HEK293 (cell line): ENCODE measurements around the gene BID.

Source experiments
- CTCF ChIA-PET: fragments of 350-600 bp; formaldehyde crosslinking; extraction: SDS; loops from one replicate; lab custom pipeline; 2021; ENCODE audit warnings: antibody characterized with exemption; lab: Yijun Ruan, JAX
- POLR2A ChIA-PET: fragments of 300-600 bp; formaldehyde crosslinking; extraction: SDS; loops from one replicate; lab custom pipeline; 2020; ENCODE audit warnings: antibody characterized with exemption, inconsistent platforms; lab: Yijun Ruan, JAX
- H3K27ac ChIP-seq: fragments of 200-500 bp; sonication (Bioruptor generic); 2 replicates; pipeline ENCODE4 v1.5.1; 2014; ENCODE audit warnings: low read depth, low read length, control low read depth, inconsistent platforms; ENCODE audit errors: extremely low read depth
- H3K36me3 ChIP-seq, 2 experiments: fragments of 200-500 bp in 1 of 2; sonication (Bioruptor generic) in 1 of 2; 1 replicate in 1 of 2; 2 replicates in 1 of 2; pipeline ENCODE4 v1.5.1; 2014 to 2017; ENCODE audit warnings: inconsistent platforms in 2 of 2, low read length in 2 of 2; ENCODE audit not compliant: control insufficient read depth in 2 of 2, insufficient read depth in 1 of 2
- H3K4me1 ChIP-seq: fragments of 200-500 bp; sonication (Bioruptor generic); 2 replicates; pipeline ENCODE4 v1.5.1; 2014; ENCODE audit warnings: mild to moderate bottlenecking, low read length, inconsistent platforms; ENCODE audit not compliant: control insufficient read depth, insufficient read depth
- H3K4me3 ChIP-seq: 2 replicates; pipeline ENCODE4 v1.5.1; 2011; ENCODE audit warnings: low read depth, mild to moderate bottlenecking, control low read depth, low read length, moderate library complexity
- H3K9me3 ChIP-seq: fragments of 200-500 bp; sonication (Bioruptor generic); 2 replicates; pipeline ENCODE4 v1.5.1; 2014; ENCODE audit warnings: low read depth, low read length, inconsistent platforms; ENCODE audit not compliant: control insufficient read depth, insufficient read depth
- AEBP2 ChIP-seq: fragments of 450-650 bp; formaldehyde crosslinking; IDR thresholded peaks from 2 replicates; pipeline ENCODE4 v1.5.1; 2016; ENCODE audit warnings: missing biosample characterization, missing genetic modification characterization, borderline replicate concordance
- BCL11B ChIP-seq: fragments of 450-650 bp; formaldehyde crosslinking; IDR thresholded peaks from 2 replicates; pipeline ENCODE4 v1.5.1; 2016; ENCODE audit warnings: low read depth, missing biosample characterization, missing genetic modification characterization
- EGR2 ChIP-seq: fragments of 450-650 bp; formaldehyde crosslinking; IDR thresholded peaks from 2 replicates; pipeline ENCODE4 v1.5.1; 2016; ENCODE audit warnings: low read depth, missing biosample characterization, missing genetic modification characterization
- GLI4 ChIP-seq: fragments of 450-650 bp; formaldehyde crosslinking; IDR thresholded peaks from 2 replicates; pipeline ENCODE4 v1.5.1; 2016; ENCODE audit warnings: missing biosample characterization, missing genetic modification characterization
- GLIS1 ChIP-seq: fragments of 450-650 bp; formaldehyde crosslinking; IDR thresholded peaks from 2 replicates; pipeline ENCODE4 v1.5.1; 2016; ENCODE audit warnings: missing biosample characterization, missing genetic modification characterization
- GLIS2 ChIP-seq: fragments of 450-650 bp; formaldehyde crosslinking; IDR thresholded peaks from 2 replicates; pipeline ENCODE4 v1.5.1; 2016; ENCODE audit warnings: missing biosample characterization, missing genetic modification characterization
- REPIN1 ChIP-seq: fragments of 450-650 bp; formaldehyde crosslinking; IDR thresholded peaks from 2 replicates; pipeline ENCODE4 v1.5.1; 2017; ENCODE audit warnings: missing biosample characterization, missing genetic modification characterization, low read depth
- ZBTB1 ChIP-seq: fragments of 450-650 bp; formaldehyde crosslinking; IDR thresholded peaks from 2 replicates; pipeline ENCODE4 v1.5.1; 2016; ENCODE audit warnings: missing biosample characterization, missing genetic modification characterization
- ZFHX2 ChIP-seq: fragments of 450-650 bp; formaldehyde crosslinking; conservative IDR thresholded peaks from 2 replicates; pipeline ENCODE4 v1.5.1; 2016; ENCODE audit warnings: missing biosample characterization, missing genetic modification characterization
- ZIC2 ChIP-seq: fragments of 450-650 bp; formaldehyde crosslinking; IDR thresholded peaks from 2 replicates; pipeline ENCODE4 v1.5.1; 2016; ENCODE audit warnings: missing biosample characterization, missing genetic modification characterization
- ZNF121 ChIP-seq: fragments of 450-650 bp; formaldehyde crosslinking; IDR thresholded peaks from 2 replicates; pipeline ENCODE4 v1.5.1; 2016; ENCODE audit warnings: missing biosample characterization, missing genetic modification characterization
- ZNF214 ChIP-seq: fragments of 450-650 bp; formaldehyde crosslinking; IDR thresholded peaks from 2 replicates; pipeline ENCODE4 v1.5.1; 2017; ENCODE audit warnings: missing biosample characterization, mild to moderate bottlenecking, missing genetic modification characterization, borderline replicate concordance
- ZNF221 ChIP-seq: fragments of 450-650 bp; formaldehyde crosslinking; IDR thresholded peaks from 2 replicates; pipeline ENCODE4 v1.5.1; 2017; ENCODE audit warnings: missing biosample characterization, missing genetic modification characterization, borderline replicate concordance
- ZNF266 ChIP-seq: fragments of 450-650 bp; formaldehyde crosslinking; IDR thresholded peaks from 2 replicates; pipeline ENCODE4 v1.5.1; 2016; ENCODE audit warnings: missing biosample characterization, missing genetic modification characterization, low read depth
- ZNF335 ChIP-seq: fragments of 450-650 bp; formaldehyde crosslinking; conservative IDR thresholded peaks from 2 replicates; pipeline ENCODE4 v1.5.1; 2016; ENCODE audit warnings: missing biosample characterization, missing genetic modification characterization
- ZNF341 ChIP-seq: fragments of 450-650 bp; formaldehyde crosslinking; IDR thresholded peaks from 2 replicates; pipeline ENCODE4; 2016; ENCODE audit warnings: low read depth, missing biosample characterization, missing genetic modification characterization
- ZNF350 ChIP-seq: fragments of 450-650 bp; formaldehyde crosslinking; IDR thresholded peaks from 2 replicates; pipeline ENCODE4 v1.5.0; 2017; ENCODE audit warnings: missing biosample characterization, mild to moderate bottlenecking, missing genetic modification characterization
- ZNF521 ChIP-seq: fragments of 450-650 bp; formaldehyde crosslinking; IDR thresholded peaks from 2 replicates; pipeline ENCODE4 v1.5.1; 2017; ENCODE audit warnings: missing biosample characterization, mild to moderate bottlenecking, missing genetic modification characterization
- ZNF585B ChIP-seq: fragments of 450-650 bp; formaldehyde crosslinking; IDR thresholded peaks from 2 replicates; pipeline ENCODE4 v1.5.1; 2016; ENCODE audit warnings: missing biosample characterization, missing genetic modification characterization
- ZNF624 ChIP-seq: fragments of 450-650 bp; formaldehyde crosslinking; IDR thresholded peaks from 2 replicates; pipeline ENCODE4 v1.5.1; 2017; ENCODE audit warnings: missing biosample characterization, missing genetic modification characterization
- ZNF654 ChIP-seq: fragments of 450-650 bp; formaldehyde crosslinking; IDR thresholded peaks from 2 replicates; pipeline ENCODE4 v1.5.1; 2016; ENCODE audit warnings: low read depth, missing biosample characterization, missing genetic modification characterization
- ZNF658 ChIP-seq: fragments of 450-650 bp; formaldehyde crosslinking; IDR thresholded peaks from 2 replicates; pipeline ENCODE4; 2016; ENCODE audit warnings: missing biosample characterization, missing genetic modification characterization
- ZNF660 ChIP-seq: fragments of 450-650 bp; IDR thresholded peaks from 2 replicates; pipeline ENCODE4 v1.5.1; 2018; ENCODE audit warnings: missing biosample characterization, mild to moderate bottlenecking, missing genetic modification characterization
- ZNF791 ChIP-seq: fragments of 450-650 bp; formaldehyde crosslinking; IDR thresholded peaks from 2 replicates; pipeline ENCODE4 v1.5.1; 2016; ENCODE audit warnings: missing biosample characterization, missing genetic modification characterization
- ZNF792 ChIP-seq: fragments of 450-650 bp; formaldehyde crosslinking; IDR thresholded peaks from 2 replicates; pipeline ENCODE4 v1.5.1; 2016; ENCODE audit warnings: missing biosample characterization, missing genetic modification characterization
- TF ChIP-seq, protein P1 (sequence below): fragments of 450-650 bp; formaldehyde crosslinking; IDR thresholded peaks from 2 replicates; pipeline ENCODE4 v1.5.1; 2016; ENCODE audit warnings: missing biosample characterization, missing genetic modification characterization
- TF ChIP-seq, protein P2 (sequence below): fragments of 450-650 bp; formaldehyde crosslinking; IDR thresholded peaks from 2 replicates; pipeline ENCODE4 v1.5.1; 2016; ENCODE audit warnings: missing biosample characterization, missing genetic modification characterization

Gene BID

DNA sequence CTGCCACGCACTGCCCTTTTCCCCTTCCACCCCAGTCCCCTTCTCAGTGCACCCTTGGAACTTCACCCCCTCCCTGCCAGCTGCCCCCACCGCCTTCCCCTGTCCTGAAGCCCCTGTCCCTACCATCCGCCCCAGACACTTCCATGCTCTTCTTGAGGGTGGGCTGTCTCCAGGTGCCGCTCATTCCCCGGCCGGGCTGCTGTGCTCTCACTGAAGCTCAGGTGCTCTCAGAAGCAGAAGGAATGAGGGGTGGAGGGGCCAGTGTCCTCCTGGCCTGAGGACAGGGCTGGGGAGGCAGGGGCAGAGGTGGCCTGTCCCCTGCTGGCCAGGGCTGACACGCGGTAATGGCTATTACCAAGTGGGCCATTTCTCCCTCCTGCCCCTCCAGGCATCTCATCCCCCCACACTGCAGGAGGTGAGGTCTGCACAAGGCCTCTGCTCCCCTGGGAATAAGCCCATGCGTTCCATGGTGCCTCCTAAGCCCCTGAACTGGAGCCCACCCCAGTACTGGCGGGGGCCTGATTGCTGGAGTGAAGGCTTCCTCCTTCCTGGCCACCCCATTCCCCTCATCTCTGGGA is 6.6 kb upstream of the BID start:
- H3K27ac ChIP-seq, result no peak overlapping the region
- peak; percentile 78 for TF ChIP-seq ZNF341 (tag by site-specific recombination)
- TF ChIP-seq AEBP2 (tag by site-specific recombination), result no peak
- no peak overlapping the region for H3K4me3 ChIP-seq
- ChIA-PET CTCF (interaction anchor here (0.6 to 1.6 kb wide), 6 partner anchors 15 to 295 kb away, joined by 3 to 6 read pairs (median 5); no protein-coding TSS in a partner anchor), POLR2A (no interaction called here)
- H3K9me3 ChIP-seq, result no peaks in the 10 kb centered on the region
- peaks cover 3% of the 10 kb centered on the region; the same call in 1 of the 2 replicates for H3K4me1 ChIP-seq
- no peaks in the 10 kb centered on the region for H3K36me3 ChIP-seq

GRCh38 chr22:17780116-17780740 is 6.0 kb upstream of the BID start:
- Histone ChIP-seq H3K9me3 (no peaks in the 10 kb centered on the region), H3K4me3 (no peak overlapping the region)
- TF ChIP-seq GLI4 (tag by site-specific recombination) (no peak), ZNF335 (tag by site-specific recombination) (no peak), GLIS2 (tag by site-specific recombination) (no peak), ZNF266 (tag by site-specific recombination) (no peak), ZNF521 (tag by site-specific recombination) (no peak), ZNF214 (no peak), ZBTB1 (tag by site-specific recombination) (no peak), ZNF221 (tag by site-specific recombination) (no peak), ZFHX2 (tag by site-specific recombination) (no peak)
- TF ChIP-seq, all 188 proteins: peak for 0
- no peaks in the 10 kb centered on the region for H3K36me3 ChIP-seq
- POLR2A ChIA-PET, result no interaction called here
- CTCF ChIA-PET, result interaction anchor here (0.6 to 1.6 kb wide), 7 partner anchors 8 to 296 kb away, joined by 3 to 6 read pairs (median 5); no protein-coding TSS in a partner anchor
- H3K4me1 ChIP-seq, result peaks cover 3% of the 10 kb centered on the region; the same call in 1 of the 2 replicates
- H3K27ac ChIP-seq, result no peak overlapping the region

DNA sequence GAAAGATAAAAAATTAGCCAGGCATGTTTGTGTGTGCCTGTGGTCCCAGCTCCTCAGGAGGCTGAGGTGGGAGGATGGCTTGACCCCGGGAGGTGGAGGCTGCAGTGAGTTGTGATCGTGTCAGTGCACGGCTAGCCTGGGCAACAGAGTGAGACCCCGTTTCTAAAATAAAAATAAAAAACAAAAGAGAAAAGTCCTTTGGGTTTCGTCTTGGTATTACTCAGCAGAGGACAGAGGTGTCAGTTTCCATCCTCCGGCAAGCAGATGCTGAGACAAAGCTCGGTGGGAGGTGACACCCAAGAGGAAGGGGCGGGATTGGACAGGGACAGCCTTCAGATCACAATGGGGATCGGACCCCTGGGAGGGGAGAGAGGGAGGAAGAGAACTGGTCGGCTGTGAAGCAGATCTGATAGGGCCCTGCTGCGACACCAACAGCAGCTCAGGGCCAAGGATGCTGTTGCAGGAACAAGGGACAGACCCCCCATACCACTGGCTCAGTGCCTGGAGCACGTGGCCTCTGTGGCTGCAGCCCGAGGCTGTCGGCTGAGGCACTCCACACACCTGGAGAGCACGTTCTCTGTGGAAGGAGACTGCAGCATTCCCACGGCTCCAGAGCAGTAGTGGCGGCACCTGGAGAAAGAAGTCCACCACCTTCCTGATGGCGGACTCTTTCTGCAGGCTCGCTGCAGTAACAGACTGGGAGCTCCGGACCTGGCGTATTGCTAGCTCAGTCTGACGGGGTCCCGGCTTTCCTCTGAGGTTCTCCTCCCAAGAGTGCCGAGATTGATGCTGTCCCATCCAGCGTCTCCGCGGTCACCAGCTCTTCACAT is 5.2 kb upstream of the BID start:
- ChIA-PET CTCF (interaction anchor here (0.8 to 2.4 kb wide), 6 partner anchors 9 to 297 kb away, joined by 3 to 9 read pairs (median 6); no protein-coding TSS in a partner anchor), POLR2A (no interaction called here)
- no peak overlapping the region for H3K27ac ChIP-seq
- H3K4me1 ChIP-seq, result peaks cover 3% of the 10 kb centered on the region; the same call in 1 of the 2 replicates
- no peak overlapping the region for H3K4me3 ChIP-seq
- no peaks in the 10 kb centered on the region for H3K36me3 ChIP-seq
- H3K9me3 ChIP-seq, result no peaks in the 10 kb centered on the region
- no peak for TF ChIP-seq ZNF624 (tag by site-specific recombination)
- no peak for TF ChIP-seq EGR2
- TF ChIP-seq, protein P1, sequence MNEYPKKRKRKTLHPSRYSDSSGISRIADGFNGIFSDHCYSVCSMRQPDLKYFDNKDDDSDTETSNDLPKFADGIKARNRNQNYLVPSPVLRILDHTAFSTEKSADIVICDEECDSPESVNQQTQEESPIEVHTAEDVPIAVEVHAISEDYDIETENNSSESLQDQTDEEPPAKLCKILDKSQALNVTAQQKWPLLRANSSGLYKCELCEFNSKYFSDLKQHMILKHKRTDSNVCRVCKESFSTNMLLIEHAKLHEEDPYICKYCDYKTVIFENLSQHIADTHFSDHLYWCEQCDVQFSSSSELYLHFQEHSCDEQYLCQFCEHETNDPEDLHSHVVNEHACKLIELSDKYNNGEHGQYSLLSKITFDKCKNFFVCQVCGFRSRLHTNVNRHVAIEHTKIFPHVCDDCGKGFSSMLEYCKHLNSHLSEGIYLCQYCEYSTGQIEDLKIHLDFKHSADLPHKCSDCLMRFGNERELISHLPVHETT (tag by site-specific recombination), result no peak
- TF ChIP-seq ZNF654 (tag by site-specific recombination), result no peak
- peak; percentile 60 for TF ChIP-seq ZIC2 (tag by site-specific recombination)
- TF ChIP-seq GLIS1 (tag by site-specific recombination), result peak; percentile 51
- TF ChIP-seq ZNF350 (tag by site-specific recombination), result no peak
- TF ChIP-seq ZNF121, result 0 out of 2 replicates have a peak, but pooled peaks have one; percentile 29
- no peak for TF ChIP-seq REPIN1 (tag by site-specific recombination)
- no peak for TF ChIP-seq ZNF791 (tag by site-specific recombination)
- TF ChIP-seq ZNF658 (tag by site-specific recombination), result no peak
- TF ChIP-seq, protein P2, sequence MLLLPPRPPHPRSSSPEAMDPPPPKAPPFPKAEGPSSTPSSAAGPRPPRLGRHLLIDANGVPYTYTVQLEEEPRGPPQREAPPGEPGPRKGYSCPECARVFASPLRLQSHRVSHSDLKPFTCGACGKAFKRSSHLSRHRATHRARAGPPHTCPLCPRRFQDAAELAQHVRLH (tag by site-specific recombination), result no peak
- no peak for TF ChIP-seq ZNF585B (tag by site-specific recombination)
- no peak for TF ChIP-seq ZNF660 (tag by site-specific recombination)
- 0 out of 2 replicates have a peak, but pooled peaks have one; percentile 20 for TF ChIP-seq GLIS2 (tag by site-specific recombination)
- no peak for TF ChIP-seq ZNF792
- no peak for TF ChIP-seq BCL11B (tag by site-specific recombination)
